HL-60 (cell line): Measurements from ENCODE around the gene HPCAL1.

ENCODE experiments used
- DNase-seq, 2 experiments: peaks; one replicate each; pipeline ENCODE4 v3.0.0-alpha.2; 2010 to 2020; ENCODE audit warnings: low read depth in 1 of 2, low spot score in 1 of 2
- H3K27ac ChIP-seq: fragments of 250-450 bp; sonication (Bioruptor Pico); replicated peaks from 2 replicates; pipeline ENCODE4 v1.5.1; 2020; ENCODE audit warnings: mild to moderate bottlenecking, moderate library complexity
- H3K27me3 ChIP-seq: fragments of 250-450 bp; sonication (Bioruptor Pico); 2 replicates; pipeline ENCODE4 v1.5.1; 2021; ENCODE audit warnings: mild to moderate bottlenecking, moderate library complexity; ENCODE audit not compliant: insufficient read depth, poor library complexity, severe bottlenecking
- H3K4me3 ChIP-seq: replicated peaks from 2 replicates; pipeline ENCODE4 v1.5.1; 2011; ENCODE audit warnings: mild to moderate bottlenecking, control low read depth, low read length; ENCODE audit not compliant: insufficient read depth
- GABPA ChIP-seq: IDR thresholded peaks from 2 replicates; pipeline ENCODE4 v1.6.1; 2012; ENCODE audit warnings: low read depth
- POLR2AphosphoS5 ChIP-seq: IDR thresholded peaks from 2 replicates; pipeline ENCODE4 v1.6.1; 2012; ENCODE audit warnings: low read depth
- REST ChIP-seq: IDR thresholded peaks from 2 replicates; pipeline ENCODE4 v1.6.1; 2012; ENCODE audit warnings: low read depth; ENCODE audit not compliant: insufficient replicate concordance
- SPI1 ChIP-seq: IDR thresholded peaks from 2 replicates; pipeline ENCODE4 v1.6.1; 2012; ENCODE audit warnings: low read depth, mild to moderate bottlenecking, borderline replicate concordance
- TF ChIP-seq, protein P1 (sequence below): IDR thresholded peaks from one replicate; pipeline ENCODE4 v1.5.1; 2011; ENCODE audit warnings: low read length, control low read depth, inconsistent platforms; ENCODE audit not compliant: insufficient read depth

Gene HPCAL1

DNA sequence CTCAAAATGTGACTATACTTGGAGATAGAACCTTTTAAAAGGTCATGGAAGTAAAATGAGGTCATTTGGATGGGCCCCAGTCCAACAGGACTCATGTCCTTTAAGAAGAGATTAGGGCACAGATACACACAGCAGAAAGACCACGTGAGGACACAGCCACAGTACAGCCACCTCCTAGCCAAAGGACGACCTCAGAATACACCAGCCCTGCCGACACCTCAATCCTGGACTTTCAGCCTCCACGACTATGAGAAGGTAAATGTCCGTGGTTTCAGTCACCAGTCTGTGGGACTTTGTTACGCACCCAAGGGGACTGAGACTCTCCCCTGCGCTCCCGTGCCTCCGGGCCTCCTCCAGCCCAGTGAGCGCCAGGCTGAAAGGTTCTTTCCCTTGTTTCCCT, 30.2 kb upstream of the HPCAL1 start:
- Histone ChIP-seq H3K27ac (no peak overlapping the region), H3K27me3 (no peaks in the 10 kb centered on the region), H3K4me3 (no peak overlapping the region)
- no peak for TF ChIP-seq GABPA
- TF ChIP-seq SPI1 = no peak
- TF ChIP-seq POLR2AphosphoS5 = no peak
- TF ChIP-seq, protein P1, sequence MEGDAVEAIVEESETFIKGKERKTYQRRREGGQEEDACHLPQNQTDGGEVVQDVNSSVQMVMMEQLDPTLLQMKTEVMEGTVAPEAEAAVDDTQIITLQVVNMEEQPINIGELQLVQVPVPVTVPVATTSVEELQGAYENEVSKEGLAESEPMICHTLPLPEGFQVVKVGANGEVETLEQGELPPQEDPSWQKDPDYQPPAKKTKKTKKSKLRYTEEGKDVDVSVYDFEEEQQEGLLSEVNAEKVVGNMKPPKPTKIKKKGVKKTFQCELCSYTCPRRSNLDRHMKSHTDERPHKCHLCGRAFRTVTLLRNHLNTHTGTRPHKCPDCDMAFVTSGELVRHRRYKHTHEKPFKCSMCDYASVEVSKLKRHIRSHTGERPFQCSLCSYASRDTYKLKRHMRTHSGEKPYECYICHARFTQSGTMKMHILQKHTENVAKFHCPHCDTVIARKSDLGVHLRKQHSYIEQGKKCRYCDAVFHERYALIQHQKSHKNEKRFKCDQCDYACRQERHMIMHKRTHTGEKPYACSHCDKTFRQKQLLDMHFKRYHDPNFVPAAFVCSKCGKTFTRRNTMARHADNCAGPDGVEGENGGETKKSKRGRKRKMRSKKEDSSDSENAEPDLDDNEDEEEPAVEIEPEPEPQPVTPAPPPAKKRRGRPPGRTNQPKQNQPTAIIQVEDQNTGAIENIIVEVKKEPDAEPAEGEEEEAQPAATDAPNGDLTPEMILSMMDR = no peak
- no peak for TF ChIP-seq REST
- no peak for DNase-seq

GRCh38 chr2:10273215-10274175, 29.2 kb upstream of the HPCAL1 start:
- TF ChIP-seq POLR2AphosphoS5 = no peak
- TF ChIP-seq REST = no peak
- TF ChIP-seq, protein P1 = no peak
- no peak for TF ChIP-seq SPI1
- TF ChIP-seq GABPA = no peak
- DNase-seq = no peak
- Histone ChIP-seq H3K27ac (no peak overlapping the region), H3K27me3 (no peaks in the 10 kb centered on the region), H3K4me3 (no peak overlapping the region)

- no peak for DNase-seq
- Histone ChIP-seq H3K27me3 (no peaks in the 10 kb centered on the region), H3K27ac (no peak overlapping the region), H3K4me3 (no peak overlapping the region)
- TF ChIP-seq GABPA (no peak), REST (no peak), SPI1 (no peak), POLR2AphosphoS5 (no peak)
- TF ChIP-seq, protein P1 = no peak
These were observed 28.3 kb upstream of the HPCAL1 start for GRCh38 chr2:10274376-10274775.
